ENCODE data around the gene FBXL17. TPM values are rescaled to one million over a fixed set of nuclear protein-coding genes. Genes with fewer than 3 reads are reported as not detected.

FBXL17 gene
- total and polyA plus RNA-seq, 12 donors = 5.9 to 47.4 (median 41.1) TPM

- no peak overlapping the region for H3K4me3 ChIP-seq
- no peak for DNase-seq
- no peaks in the 10 kb centered on the region for H3K27me3 ChIP-seq
- 71 to 79% methylated on average over 4 of the region's 4 CpGs for WGBS, 2 donors
- no peak for TF ChIP-seq CTCF (IDR thresholded peaks at IDR 0.05)
- H3K27ac ChIP-seq = no peak overlapping the region
- H3K9me3 ChIP-seq = no peaks in the 10 kb centered on the region
- no peaks in the 10 kb centered on the region for H3K4me1 ChIP-seq
- ATAC-seq = no peak
- intact Hi-C loops (cut with DNase I) = no loop called here
- H3K36me3 ChIP-seq = peaks cover 0 to 20% (median 0%) of the 10 kb centered on the region in 9 donors
These were observed 523.6 kb downstream of the FBXL17 start for GRCh38 chr5:107858324-107858723.

GRCh38 chr5:107857785-107858184 is 524.1 kb downstream of the FBXL17 start:
- WGBS, 2 donors = 100% methylated on average over 2 of the region's 2 CpGs
- Histone ChIP-seq H3K4me3 (no peak overlapping the region), H3K36me3 (peaks cover 0 to 20% (median 0%) of the 10 kb centered on the region in 9 donors), H3K27me3 (no peaks in the 10 kb centered on the region), H3K4me1 (no peaks in the 10 kb centered on the region), H3K27ac (no peak overlapping the region), H3K9me3 (no peaks in the 10 kb centered on the region)
- DNase-seq (no peak), ATAC-seq (no peak)
- intact Hi-C loops (cut with DNase I) = no loop called here
- no peak for TF ChIP-seq CTCF (IDR thresholded peaks at IDR 0.05)

GRCh38 chr5:107855171-107855570 is 526.7 kb downstream of the FBXL17 start:
- H3K27me3 ChIP-seq = no peaks in the 10 kb centered on the region
- DNase-seq (no peak), ATAC-seq (no peak)
- no peaks in the 10 kb centered on the region for H3K9me3 ChIP-seq
- intact Hi-C loops (cut with DNase I) = no loop called here
- H3K27ac ChIP-seq = no peak overlapping the region
- 67 to 70% methylated on average over 2 of the region's 2 CpGs for WGBS, 2 donors
- no peak for TF ChIP-seq CTCF (IDR thresholded peaks at IDR 0.05)
- H3K4me1 ChIP-seq = no peaks in the 10 kb centered on the region
- H3K36me3 ChIP-seq = peaks cover 0 to 2% (median 0%) of the 10 kb centered on the region in 9 donors
- H3K4me3 ChIP-seq = no peak overlapping the region

- Histone ChIP-seq H3K4me3 (no peak overlapping the region), H3K36me3 (no peaks in the 10 kb centered on the region), H3K27ac (no peak overlapping the region), H3K27me3 (no peaks in the 10 kb centered on the region), H3K4me1 (no peaks in the 10 kb centered on the region), H3K9me3 (peaks cover 0 to under 1% (median 0%) of the 10 kb centered on the region in 11 donors)
- DNase-seq (no peak), ATAC-seq (no peak)
- intact Hi-C loops (cut with DNase I) = no loop called here
- TF ChIP-seq CTCF (IDR thresholded peaks at IDR 0.05) = no peak
- 85 to 87% methylated on average over 6 of the region's 6 CpGs for WGBS, 2 donors
These were observed 528.2 kb downstream of the FBXL17 start for GRCh38 chr5:107853696-107854095.

All from heart right ventricle (tissue), 16 donors.